Adipocyte (in vitro differentiated cells): ENCODE measurements around the gene CARD9.

Experiments used
- DNase-seq: peaks from one replicate; pipeline ENCODE4 v3.0.0-alpha.2; 2015; ENCODE audit warnings: low read depth
- H3K27me3 ChIP-seq: replicated peaks from 2 replicates; pipeline ENCODE4 v1.7.0; 2013; ENCODE audit warnings: mild to moderate bottlenecking, low read length, moderate library complexity; ENCODE audit not compliant: control insufficient read depth, insufficient read depth
- H3K36me3 ChIP-seq: 2 replicates; pipeline ENCODE4 v1.7.0; 2013; ENCODE audit warnings: low read length, mild to moderate bottlenecking, moderate library complexity; ENCODE audit not compliant: control insufficient read depth, insufficient read depth, severe bottlenecking
- H3K4me1 ChIP-seq: 2 replicates; pipeline ENCODE4 v1.7.0; 2013; ENCODE audit warnings: mild to moderate bottlenecking, low read length, moderate library complexity; ENCODE audit not compliant: control insufficient read depth, insufficient read depth
- H3K4me3 ChIP-seq: 2 replicates; pipeline ENCODE4 v1.7.0; 2013; ENCODE audit warnings: mild to moderate bottlenecking, low read length, moderate library complexity
- H3K9ac ChIP-seq: 2 replicates; pipeline ENCODE4 v1.7.0; 2013; ENCODE audit warnings: mild to moderate bottlenecking, low read length, moderate library complexity
- H3K9me3 ChIP-seq: 2 replicates; pipeline ENCODE4 v1.7.0; 2013; ENCODE audit warnings: mild to moderate bottlenecking, low read length, moderate library complexity; ENCODE audit not compliant: control insufficient read depth

Gene CARD9

DNA sequence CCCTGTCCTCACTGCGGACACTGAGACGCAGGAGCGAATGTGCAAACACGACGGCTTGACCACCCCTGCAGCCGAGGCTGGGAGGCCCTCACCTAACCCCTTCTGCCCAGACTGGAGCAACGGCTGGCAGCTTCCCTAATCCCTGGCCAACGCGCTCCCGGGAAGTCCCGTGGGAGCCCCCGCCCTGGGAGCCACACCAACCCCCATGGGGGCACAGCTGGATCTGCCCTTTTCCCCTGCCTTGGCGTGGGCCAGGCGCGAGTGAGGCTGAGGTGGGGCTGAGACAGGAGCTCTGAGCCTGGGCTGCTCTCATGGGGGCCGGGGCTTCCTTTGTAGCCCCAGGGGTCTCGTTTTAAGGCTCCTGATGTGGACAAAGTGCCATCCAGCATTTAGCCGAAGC is 5.3 kb downstream of the CARD9 start:
- Histone ChIP-seq H3K9ac (no peak overlapping the region), H3K36me3 (no peaks in the 10 kb centered on the region), H3K9me3 (no peaks in the 10 kb centered on the region), H3K4me3 (no peak overlapping the region), H3K27me3 (no peaks in the 10 kb centered on the region), H3K4me1 (peaks cover 20% of the 10 kb centered on the region)
- DNase-seq: no peak

DNA sequence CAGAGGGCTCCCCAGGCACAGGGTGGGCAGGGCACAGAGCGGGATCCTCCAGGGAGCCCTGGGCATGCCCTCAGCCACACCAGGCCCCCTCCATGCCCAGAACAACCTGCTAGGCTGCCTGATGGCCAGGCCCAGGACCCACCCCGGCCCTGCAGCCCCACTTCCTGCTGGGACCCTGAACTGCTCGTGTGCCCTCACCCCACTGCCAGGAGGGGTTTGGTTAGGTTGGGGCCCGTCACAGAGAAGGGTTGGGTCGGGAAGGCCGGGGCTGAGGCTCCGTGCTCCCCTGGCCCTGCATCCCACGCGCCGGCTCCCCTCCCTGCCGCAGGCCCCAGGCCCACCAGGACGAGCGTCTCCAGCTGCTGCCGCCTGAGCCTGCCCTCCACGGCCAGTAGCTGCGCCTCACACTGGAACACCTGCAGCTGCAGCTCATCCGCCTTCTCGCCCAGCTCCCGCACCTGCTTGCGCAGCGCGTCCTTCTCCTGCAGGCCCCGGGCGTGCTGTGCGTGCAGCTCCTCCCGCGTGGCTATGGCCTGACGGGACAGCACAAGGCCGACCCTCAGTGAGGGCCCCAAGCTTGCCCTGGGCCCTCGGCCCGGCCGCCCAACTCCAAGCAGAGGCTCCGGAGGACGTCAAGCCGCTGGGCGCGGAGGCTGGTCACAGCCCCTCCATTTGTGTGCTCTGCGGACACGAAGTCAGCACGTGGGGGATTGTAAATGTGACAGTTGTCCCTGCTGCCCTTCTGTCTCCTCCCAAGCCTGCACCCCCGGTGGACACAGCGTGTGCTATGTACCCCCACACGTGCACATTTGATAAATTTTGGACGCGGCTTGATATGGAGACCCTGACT is 5.9 kb downstream of the CARD9 start:
- H3K36me3 ChIP-seq: no peaks in the 10 kb centered on the region
- no peaks in the 10 kb centered on the region for H3K9me3 ChIP-seq
- no peak overlapping the region for H3K9ac ChIP-seq
- H3K4me3 ChIP-seq: no peak overlapping the region
- no peak for DNase-seq
- H3K4me1 ChIP-seq: peaks cover 17% of the 10 kb centered on the region
- no peaks in the 10 kb centered on the region for H3K27me3 ChIP-seq

DNA sequence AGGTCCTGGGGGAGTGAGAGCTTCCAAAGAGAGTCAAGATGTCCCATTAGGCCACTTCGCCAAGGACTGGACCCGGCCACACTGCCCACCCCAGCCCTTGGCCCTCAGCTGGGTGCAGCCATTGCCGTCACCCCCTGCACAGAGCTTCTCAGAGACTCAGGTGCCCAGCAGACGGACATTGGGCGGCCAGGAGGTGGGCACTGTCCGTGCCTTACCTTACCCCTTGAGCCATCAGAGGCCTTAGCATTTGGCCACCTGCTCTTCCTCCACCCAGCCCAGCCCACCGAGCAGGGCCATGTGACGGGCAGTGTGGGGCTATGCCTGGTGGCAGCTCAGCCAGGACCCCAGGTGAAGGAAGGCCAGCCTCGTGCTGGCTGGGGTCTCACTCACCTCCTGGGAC is 6.6 kb downstream of the CARD9 start:
- Histone ChIP-seq H3K4me1 (peaks cover 19% of the 10 kb centered on the region), H3K4me3 (no peak overlapping the region), H3K36me3 (no peaks in the 10 kb centered on the region), H3K27me3 (no peaks in the 10 kb centered on the region), H3K9me3 (no peaks in the 10 kb centered on the region), H3K9ac (no peak overlapping the region)
- no peak for DNase-seq

DNA sequence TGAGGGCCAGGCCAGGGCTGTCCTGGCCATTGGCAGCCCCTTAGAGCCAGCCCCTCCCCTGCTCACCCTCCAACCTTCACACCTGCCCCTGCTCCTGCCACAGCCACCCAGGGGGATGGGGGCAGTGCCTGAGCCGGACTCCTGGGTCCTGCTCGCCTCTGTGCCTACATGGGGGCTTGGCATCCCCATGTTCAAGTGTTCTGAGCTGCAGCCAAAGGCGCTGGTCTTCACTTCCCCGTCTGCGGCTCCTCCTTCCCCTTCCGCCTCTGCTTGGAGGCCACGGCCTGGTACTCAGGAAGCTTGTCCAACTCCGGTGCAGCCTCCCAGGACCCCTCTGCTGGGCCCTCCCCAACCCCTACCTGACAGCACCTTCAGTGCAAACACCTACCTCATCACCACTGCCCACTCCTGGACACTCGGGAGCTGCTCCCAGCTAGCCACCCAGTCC is 7.7 kb downstream of the CARD9 start:
- DNase-seq: no peak
- Histone ChIP-seq H3K9ac (no peak overlapping the region), H3K36me3 (no peaks in the 10 kb centered on the region), H3K9me3 (no peaks in the 10 kb centered on the region), H3K4me3 (no peak overlapping the region), H3K4me1 (peaks cover 24% of the 10 kb centered on the region), H3K27me3 (no peaks in the 10 kb centered on the region)

DNA sequence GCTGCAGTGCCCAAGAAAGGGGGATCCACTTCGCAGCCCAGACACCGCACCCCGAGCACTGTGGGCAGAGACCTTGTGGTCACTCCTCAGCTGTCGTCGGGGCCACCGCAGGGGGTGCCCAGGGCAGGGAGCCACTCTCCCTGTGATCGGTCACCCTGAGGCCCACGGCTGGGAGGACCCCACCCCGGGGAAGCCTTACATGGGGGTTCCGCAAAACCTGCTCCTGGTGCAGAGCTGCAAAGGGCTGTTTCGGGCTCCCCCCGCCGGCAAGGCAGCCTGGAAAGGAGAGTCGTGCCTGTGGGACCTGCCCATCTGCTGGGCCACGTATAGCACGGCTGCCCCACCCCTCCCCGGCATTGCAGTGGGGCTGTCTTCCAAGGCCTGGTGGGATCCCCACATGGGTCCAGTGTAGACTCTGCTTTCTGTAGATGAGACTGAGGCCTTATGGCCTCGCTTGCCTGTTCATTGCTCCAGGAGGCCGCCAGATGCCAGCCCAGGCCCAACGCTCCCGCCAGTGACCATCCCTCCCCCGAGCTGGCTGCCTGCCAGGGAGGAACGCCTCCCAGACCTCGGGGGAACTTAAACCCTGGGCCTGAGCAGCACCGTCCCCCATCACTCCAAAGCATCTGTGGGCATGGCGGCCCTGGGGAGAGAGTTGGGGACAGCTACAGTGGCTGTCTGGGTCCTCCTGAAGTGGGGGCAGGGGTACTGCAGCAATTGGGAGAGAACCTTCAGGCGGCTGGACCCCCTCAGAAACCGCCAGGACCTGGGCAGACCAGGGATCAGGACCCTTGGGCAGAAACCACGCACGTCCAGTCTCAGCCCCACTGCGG is 8.3 kb downstream of the CARD9 start:
- H3K36me3 ChIP-seq: no peaks in the 10 kb centered on the region
- no peak overlapping the region for H3K9ac ChIP-seq
- no peaks in the 10 kb centered on the region for H3K27me3 ChIP-seq
- H3K9me3 ChIP-seq: no peaks in the 10 kb centered on the region
- peaks cover 26% of the 10 kb centered on the region for H3K4me1 ChIP-seq
- H3K4me3 ChIP-seq: no peak overlapping the region
- no peak for DNase-seq

DNA sequence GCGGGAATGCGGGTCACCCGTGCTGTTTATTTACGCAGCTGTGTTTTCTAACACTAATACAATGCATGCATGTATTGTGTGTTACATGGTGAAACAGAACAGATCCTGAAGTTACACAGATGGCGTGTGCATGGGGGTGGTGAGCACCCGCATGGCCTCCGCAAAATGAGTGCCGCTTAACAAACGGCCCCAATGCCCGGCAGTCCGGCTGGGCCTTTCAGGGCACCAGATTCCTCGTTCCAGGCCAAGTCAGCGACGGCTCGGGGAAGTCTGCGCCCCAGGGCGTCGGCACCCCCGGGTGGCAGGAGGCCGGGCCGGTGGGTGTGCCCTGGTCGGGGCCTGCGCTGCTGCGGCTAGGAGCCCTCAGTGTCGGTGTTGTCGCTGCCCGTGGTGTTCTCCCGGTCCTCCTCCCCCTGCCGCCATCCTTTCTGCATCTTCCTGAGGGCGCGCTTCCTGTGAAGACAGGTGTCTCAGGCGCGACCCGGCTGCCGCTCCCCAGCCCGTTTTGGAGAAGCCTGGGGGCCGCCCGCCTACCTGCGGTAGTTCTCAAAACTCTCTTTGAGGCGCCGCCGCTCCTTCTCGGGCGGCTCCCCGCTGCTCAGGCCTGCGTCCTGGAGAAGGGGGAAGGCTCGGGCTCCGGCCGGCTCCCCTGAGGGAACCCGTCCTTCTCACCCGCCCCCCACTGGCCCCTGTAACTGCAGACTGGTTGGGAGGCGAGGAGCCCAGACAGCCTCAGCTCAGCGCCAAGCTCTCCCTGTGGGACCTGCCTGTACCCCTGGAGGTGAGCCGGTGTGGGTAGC is 9.3 kb downstream of the CARD9 start:
- Histone ChIP-seq H3K36me3 (no peaks in the 10 kb centered on the region), H3K9ac (peak overlapping the region; percentile 93), H3K9me3 (no peaks in the 10 kb centered on the region), H3K4me3 (peak overlapping the region; percentile 88), H3K4me1 (peaks cover 26% of the 10 kb centered on the region), H3K27me3 (no peaks in the 10 kb centered on the region)
- DNase-seq: no peak

DNA sequence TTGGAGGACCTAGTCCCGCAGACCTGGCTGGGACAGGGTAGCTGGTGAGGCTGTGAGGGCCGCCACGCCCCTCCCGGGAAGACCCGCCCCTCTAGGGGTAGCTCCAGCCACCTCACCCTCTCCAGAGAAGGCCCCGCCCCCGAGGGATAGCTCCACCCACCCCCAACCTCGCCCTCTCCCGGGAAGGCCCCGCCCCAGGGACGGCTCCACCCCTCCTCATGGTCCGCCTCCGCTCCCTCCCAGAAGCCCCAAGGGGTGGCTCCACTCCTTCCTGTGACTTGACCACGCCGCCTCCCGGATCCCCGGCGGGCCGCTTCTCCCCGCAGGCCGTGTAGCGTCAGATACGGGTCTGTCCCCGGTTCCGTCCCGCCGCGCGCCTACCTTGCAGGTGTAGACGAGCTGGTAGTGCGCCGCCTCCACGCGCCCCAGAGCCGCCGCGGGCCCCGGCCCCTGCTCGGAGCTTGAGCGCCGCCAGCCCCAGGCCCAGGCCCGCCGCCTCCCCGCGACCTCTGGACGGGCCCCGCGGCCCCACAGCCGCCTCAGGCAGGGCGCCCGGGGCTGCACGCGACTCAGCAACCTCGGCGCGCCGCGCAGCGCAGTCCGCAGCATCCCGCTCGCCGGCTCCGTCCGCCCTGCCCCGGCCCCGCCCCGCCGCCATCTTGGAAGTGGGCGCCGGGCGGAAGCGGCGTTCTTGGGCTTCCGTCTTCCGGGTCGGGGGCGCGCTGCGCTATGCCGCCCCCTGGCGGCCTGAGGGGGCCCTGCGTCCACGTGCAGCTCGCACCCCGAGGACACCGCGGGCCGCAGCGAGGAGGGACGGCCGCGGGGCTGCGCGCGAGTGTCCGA is 10.1 kb downstream of the CARD9 start, which contains the start of gene DNLZ:
Gene DNLZ (minus strand): TSS at position 639 of the 843 bp plus-strand sequence. CDS start 30 bp downstream, at position 609.
- Histone ChIP-seq H3K27me3 (no peaks in the 10 kb centered on the region), H3K4me1 (peaks cover 26% of the 10 kb centered on the region), H3K9ac (peak within 1 kb of the TSS; percentile 93), H3K9me3 (no peaks in the 10 kb centered on the region), H3K4me3 (peak within 1 kb of the TSS; percentile 88), H3K36me3 (no peaks in the 10 kb centered on the region)
- peak; percentile 98 for DNase-seq

DNA sequence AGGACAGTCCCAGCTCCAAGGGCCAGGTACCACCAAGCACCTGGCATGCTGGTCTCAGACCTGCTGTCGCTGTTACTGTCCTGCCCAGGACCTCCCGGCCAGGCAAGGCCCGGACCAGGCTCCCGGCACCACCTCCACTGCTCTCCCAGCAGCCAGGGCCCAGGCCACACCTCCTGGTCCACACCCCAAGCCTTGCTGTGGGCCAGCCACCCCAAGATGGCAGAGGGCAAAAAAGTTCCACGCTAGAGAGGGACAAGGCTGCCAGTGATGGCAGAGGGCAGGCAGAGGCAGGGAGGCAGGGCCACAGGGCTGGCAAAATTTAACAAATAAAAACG is 11.1 kb downstream of the CARD9 start:
- H3K4me1 ChIP-seq: peaks cover 26% of the 10 kb centered on the region
- H3K4me3 ChIP-seq: peak overlapping the region; percentile 63
- H3K9ac ChIP-seq: peak overlapping the region; percentile 69
- H3K9me3 ChIP-seq: no peaks in the 10 kb centered on the region
- H3K36me3 ChIP-seq: no peaks in the 10 kb centered on the region
- no peaks in the 10 kb centered on the region for H3K27me3 ChIP-seq
- no peak for DNase-seq

DNA sequence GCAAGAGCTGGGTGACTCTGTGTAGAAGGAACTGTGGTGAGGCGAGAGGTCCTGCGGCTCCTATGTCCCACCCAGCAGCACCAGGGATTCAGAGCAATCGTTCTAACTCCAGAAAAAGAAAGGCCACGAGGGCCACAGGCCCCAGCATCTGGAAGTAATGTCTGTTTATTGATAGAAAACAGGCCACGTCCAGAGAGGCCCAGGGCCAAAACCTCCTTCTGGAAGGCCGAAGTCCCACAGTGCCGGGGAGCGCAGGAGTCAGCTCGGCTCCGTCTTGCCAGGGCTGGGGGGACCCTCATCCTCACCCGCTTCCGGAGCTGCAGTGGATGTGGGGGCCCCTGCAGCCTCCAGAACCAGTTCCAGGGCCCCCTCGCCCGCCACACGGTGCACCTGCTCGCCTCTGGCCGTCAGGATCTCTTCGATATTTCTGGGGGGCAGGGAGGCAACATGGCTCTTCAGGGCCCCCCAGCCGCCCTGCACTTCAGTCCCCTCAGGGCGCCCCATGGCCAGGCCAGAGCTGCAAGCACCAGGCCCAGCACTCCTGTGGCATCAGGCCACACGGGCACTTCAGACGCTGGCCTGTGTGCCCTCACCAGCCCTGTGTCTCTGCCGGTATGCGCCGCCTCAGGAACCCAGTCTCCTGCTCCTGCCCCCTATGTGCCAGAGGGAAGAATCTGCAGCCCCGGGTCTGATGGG is 11.6 kb downstream of the CARD9 start:
- H3K9ac ChIP-seq: peak overlapping the region; percentile 69
- peaks cover 26% of the 10 kb centered on the region for H3K4me1 ChIP-seq
- peak overlapping the region; percentile 63 for H3K4me3 ChIP-seq
- DNase-seq: no peak
- no peaks in the 10 kb centered on the region for H3K9me3 ChIP-seq
- H3K27me3 ChIP-seq: no peaks in the 10 kb centered on the region
- no peaks in the 10 kb centered on the region for H3K36me3 ChIP-seq
